ENCODE measurements around the gene CFAP119.
"Not testable (repeated sequence)": the region's sequence is repeated elsewhere in the genome, so short reads cannot be mapped to it uniquely, and the experiment has no call there.

Gene CFAP119

GRCh38 chr16:30761928-30762902, at the start of gene CFAP119, which contains the start of gene RNF40:
CFAP119 (minus strand) TSS chr16:30762062; CDS start chr16:30761748, 314 bp downstream.
RNF40 (plus strand) TSS chr16:30762322; CDS start chr16:30762546, 224 bp downstream.
- peak; percentile 99 for DNase-seq

- not testable (repeated sequence) for DNase-seq
Measured at GRCh38 chr16:30809675-30810074, 47.8 kb upstream of the CFAP119 start.

DNA sequence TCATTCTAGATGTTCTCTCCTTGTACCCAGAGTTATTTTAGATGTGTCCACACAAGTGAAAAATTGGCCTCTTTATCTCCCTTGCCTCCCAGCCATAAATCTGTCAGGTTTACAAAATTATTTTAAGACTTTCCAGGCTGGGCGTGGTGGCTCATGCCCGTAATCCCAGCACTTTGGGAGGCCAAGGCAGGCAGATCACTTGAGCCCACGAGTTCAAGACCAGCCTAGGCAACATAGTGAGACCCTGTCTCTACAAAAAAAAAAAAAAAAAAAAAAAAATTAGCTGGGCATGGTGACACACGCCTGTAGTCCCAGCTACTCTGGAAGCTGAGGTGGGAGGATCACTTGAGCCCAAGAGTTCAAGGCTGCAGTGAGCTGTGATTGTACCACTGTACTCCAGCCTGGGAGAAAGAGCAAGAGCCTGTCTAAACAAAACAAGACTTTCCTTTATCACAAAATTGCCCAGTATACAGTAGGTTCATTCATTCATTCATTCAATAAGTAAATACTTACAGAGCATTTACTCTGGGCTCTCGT, 47.1 kb upstream of the CFAP119 start:
- DNase-seq, result not testable (repeated sequence)

DNA sequence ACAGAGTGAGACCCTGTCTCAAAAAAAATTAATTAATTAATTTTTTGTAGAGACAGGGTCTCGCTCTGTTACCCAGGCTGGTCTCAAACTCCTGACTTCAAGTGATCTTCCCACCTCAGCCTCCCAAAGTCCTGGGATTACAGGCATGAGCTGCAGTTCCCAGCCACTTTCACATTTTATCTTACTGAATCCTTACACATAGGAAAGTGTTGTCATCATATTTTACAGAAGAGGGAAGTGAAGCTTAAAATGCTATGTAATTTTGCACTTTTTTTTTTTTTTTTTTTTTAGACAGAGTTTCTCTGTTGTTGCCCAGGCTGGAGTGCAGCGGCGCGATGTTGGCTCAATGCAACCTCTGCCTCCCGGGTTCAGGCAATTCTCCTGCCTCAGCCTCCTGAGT, 46.3 kb upstream of the CFAP119 start:
- DNase-seq, result no peak

- DNase-seq, result peak; percentile 83
Measured at GRCh38 chr16:30805370-30806169, 43.7 kb upstream of the CFAP119 start.

DNA sequence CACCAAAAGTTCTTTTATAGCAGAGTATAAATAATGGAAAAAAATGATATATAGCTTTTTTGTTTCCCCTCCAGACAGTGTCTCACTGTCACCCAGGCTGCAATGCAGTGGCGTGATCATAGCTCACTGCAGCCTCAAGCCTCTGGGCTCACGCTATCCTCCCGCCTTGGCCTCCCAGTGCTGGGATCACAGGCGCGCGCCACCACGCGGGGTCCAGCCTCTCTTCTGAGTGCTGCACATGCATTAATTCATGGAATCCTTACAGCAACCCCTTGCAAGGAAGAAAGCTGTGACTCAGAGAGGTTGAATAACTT, 43.2 kb upstream of the CFAP119 start:
- DNase-seq, result peak; percentile 27

GRCh38 chr16:30802936-30803335, 41.1 kb upstream of the CFAP119 start:
- DNase-seq, result no peak

DNA sequence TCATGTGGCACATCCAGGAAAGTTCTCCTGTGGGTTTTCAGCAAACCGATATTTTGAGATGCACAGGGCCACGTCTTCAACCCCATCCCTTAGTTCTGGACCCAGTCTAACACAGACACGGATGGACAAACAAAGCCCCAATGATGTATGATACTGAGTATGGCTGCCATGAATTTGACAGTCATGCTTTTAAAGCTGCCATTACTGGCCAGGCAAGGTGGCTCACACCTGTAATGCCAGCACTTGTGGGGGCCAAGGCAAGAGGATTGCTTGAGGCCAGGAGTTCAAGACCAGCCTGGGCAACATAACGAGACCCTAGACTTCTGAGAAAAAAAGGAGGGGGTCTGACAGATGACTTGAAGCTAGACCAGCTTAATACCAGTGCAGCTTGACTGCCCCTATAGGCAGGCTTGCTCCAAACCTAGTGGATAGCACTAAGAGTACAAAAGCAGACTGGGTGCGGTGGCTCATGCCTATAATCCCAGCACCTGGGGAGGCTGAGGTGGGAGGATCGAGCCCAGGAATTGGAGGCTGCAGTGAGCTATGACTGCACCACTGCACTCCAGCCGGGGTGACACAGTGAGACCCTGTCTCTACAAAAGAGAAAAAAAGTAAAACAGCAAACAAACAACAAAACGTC, 35.9 kb upstream of the CFAP119 start:
- DNase-seq, result peak; percentile 48

DNA sequence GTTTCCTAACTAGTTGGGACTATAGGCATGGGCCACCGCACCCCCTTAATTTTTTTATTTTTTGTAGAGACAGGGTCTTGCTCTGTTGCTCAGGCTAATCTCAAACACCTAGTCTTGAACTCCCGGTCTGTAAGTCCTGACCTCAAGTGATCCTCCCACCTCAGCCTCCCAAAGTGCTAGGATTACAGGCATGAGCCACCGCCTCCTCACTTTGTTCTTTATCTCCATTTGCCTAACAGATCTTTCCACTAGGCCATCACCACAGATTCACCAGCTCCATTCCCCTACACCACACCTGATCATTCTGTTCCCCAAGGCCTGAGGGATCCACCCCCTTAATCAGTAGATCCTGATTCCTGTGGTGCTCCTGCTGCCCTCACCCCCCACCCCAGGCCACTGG, 32.8 kb upstream of the CFAP119 start:
- DNase-seq, result no peak

- DNase-seq, result no peak
Measured at GRCh38 chr16:30793508-30794069, 31.7 kb upstream of the CFAP119 start.

GRCh38 chr16:30787613-30788378, 25.9 kb upstream of the CFAP119 start:
- DNase-seq, result no peak

DNA sequence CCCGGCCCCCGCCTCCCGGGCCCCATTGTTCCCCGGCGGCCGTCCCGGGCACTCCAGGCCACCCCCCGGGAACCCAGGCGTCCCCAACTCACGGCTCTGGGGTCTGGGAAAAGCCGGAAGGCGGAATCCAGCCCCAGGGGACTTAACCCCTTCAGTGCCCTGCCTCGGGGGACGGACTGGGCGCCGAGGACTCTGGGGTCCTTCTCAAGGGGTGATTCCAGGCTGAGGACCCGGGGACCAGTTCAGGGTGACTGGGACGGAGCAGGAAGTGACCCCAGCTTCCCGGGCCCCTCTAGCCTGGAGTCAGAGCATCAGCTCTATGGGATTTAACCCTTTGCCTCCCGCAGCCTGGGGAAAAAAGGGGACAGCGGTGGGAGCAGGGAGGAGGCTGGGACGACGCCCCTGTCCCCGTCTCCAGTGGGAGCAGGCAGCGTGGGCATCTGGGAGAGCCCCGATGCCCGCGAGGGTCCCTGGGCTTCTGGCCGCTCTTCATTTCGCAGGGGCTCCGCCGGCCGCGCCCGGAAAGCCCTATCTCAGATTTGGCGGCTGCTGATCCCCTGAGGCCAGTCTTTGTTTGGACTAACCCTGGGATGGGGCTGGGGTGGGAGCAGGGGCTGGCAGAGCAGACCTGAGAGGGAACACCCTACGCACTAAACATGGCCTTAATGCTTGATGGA, 25.2 kb upstream of the CFAP119 start, which contains the start of gene ZNF629:
TSS of gene ZNF629 (minus strand) at position 270 of the 677 bp plus-strand sequence. CDS start 2,723 bp downstream, outside the sequence.
- peak; percentile 66 for DNase-seq

GRCh38 chr16:30786115-30786935, 24.5 kb upstream of the CFAP119 start:
- DNase-seq, result peak; percentile 59

DNA sequence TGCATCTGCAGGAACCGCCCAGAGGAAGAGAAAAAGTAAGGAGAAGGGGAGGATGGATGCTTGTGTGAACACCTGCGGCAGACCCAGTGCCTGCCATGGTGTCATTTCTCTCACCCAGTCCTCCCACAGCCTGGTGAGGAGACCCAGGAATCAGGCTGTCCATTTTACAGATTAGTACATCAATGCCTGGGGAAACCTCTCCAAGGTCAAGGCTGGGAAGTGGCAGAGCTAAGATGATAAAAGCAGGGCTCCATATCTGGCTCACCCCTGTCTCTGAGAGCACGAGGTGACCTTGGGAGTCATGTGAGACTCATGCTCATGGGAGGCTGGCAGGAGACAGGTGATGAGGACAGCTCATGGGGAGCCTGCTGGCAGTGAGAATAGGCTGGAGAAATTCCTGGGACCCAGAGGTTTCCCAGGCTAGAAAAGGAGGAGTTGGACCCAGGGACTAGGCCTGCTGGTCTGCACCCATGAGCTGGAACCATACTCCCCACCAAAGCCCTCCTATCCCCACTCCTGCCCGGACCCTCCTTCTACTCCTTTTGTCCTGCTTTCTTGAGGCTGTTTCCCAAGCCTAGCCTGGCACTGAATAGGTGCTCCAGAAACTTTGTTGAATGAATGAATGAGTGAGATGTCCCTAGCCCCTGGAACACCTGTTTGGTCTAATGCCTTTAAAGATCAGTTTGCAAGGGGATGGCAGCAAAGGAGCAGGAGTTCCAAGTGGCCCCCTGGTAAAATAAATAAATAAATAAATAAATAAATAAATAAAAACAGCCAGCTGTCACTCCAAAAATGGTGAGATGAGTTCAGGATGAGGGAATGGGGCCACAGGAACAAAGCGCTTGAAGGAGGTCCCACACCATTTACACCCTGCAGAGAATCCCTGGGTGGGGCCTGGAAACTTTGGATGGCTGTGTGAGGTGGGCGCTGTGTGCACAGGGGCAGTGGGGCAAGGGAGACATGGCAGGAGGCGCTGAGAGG, 23.6 kb upstream of the CFAP119 start:
- no peak for DNase-seq

GRCh38 chr16:30784215-30784614, 22.4 kb upstream of the CFAP119 start:
- no peak for DNase-seq

DNA sequence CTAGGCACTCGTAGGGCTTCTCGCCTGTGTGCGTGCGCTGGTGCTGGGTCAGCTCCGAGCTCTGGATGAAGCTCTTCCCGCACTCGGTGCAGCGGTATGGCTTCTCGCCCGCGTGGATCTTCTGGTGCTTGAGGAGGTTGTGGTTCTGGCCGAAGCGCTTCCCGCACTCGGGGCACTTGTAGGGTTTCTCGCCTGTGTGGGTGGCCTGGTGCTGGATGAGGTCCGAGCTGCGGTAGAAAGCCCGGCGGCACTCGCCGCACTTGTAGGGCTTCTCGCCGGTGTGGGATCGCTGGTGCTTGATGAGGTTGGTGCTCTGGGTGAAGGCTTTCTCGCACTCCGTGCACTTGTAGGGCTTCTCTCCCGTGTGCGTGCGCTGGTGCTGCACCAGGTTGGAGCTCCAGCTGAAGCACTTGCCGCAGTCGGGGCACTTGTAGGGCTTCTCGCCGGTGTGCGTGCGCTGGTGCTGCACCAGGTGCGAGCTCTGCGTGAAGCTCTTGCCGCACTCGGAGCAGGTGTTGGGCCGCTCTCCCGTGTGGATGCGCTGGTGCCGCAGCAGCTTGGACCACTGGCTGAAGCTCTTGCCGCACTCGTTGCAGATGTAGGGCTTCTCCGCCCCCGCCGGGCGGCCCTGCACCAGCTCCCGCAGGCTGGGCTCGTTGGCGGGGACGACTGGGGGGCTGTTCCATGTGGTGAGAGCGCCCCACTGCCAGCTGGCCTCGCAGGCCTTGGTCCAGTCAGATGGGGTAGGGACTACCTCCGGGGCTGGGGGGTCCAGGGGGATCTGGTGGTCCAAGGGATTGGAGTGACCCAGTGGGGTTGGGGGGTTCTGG, 21.6 kb upstream of the CFAP119 start:
- DNase-seq, result no peak

DNA sequence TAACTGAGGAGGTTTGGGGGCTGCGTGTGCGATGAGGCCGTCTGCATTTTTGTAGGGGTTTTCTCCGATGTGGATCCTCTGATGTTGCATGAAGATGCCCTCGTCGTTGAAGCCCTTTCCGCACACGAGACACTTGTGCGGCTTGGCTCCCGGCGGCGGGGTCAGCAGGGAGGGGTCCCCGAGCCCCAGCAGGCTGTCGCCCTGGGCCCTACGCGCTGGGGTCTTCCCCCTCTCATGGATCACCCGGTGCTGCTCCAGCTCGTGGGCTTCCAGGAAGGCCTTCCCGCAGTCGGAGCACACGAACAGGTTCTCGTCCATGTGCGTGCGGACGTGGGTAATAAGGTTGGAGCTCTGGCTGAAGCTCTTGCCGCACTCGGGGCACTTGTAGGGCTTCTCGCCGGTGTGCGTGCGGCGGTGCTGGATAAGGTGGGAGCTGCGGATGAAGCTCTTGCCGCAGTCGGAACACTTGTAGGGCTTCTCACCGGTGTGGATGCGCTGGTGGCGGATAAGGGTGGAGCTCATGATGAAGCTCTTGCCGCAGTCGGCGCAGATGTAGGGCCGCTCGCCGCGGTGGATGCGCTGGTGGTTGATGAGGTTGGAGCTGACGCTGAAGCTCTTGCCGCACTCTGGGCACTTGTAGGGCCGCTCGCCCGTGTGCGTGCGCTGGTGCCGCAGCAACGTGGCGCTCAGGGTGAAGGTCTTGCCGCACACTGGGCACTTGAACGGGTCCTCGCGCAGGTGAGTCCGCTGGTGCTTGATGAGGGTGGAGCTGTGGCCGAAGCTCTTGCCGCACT, 20.8 kb upstream of the CFAP119 start:
- DNase-seq, result no peak

All from hematopoietic multipotent progenitor cell treated with erythropoietin and hydrocortisone succinate and interleukin-3 and kit ligand, for 6 days (in vitro differentiated cells).